HG03457 (cell line): ENCODE results near the gene DDX54.

Experiments
- ATAC-seq: cut with Tn5 transposase; IDR thresholded peaks from one replicate; pipeline ENCODE4 v1.9.1; 2021; ENCODE audit warnings: moderate number of reproducible peaks; ENCODE audit not compliant: unreplicated experiment

DDX54 gene, protein sequence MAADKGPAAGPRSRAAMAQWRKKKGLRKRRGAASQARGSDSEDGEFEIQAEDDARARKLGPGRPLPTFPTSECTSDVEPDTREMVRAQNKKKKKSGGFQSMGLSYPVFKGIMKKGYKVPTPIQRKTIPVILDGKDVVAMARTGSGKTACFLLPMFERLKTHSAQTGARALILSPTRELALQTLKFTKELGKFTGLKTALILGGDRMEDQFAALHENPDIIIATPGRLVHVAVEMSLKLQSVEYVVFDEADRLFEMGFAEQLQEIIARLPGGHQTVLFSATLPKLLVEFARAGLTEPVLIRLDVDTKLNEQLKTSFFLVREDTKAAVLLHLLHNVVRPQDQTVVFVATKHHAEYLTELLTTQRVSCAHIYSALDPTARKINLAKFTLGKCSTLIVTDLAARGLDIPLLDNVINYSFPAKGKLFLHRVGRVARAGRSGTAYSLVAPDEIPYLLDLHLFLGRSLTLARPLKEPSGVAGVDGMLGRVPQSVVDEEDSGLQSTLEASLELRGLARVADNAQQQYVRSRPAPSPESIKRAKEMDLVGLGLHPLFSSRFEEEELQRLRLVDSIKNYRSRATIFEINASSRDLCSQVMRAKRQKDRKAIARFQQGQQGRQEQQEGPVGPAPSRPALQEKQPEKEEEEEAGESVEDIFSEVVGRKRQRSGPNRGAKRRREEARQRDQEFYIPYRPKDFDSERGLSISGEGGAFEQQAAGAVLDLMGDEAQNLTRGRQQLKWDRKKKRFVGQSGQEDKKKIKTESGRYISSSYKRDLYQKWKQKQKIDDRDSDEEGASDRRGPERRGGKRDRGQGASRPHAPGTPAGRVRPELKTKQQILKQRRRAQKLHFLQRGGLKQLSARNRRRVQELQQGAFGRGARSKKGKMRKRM

DNA sequence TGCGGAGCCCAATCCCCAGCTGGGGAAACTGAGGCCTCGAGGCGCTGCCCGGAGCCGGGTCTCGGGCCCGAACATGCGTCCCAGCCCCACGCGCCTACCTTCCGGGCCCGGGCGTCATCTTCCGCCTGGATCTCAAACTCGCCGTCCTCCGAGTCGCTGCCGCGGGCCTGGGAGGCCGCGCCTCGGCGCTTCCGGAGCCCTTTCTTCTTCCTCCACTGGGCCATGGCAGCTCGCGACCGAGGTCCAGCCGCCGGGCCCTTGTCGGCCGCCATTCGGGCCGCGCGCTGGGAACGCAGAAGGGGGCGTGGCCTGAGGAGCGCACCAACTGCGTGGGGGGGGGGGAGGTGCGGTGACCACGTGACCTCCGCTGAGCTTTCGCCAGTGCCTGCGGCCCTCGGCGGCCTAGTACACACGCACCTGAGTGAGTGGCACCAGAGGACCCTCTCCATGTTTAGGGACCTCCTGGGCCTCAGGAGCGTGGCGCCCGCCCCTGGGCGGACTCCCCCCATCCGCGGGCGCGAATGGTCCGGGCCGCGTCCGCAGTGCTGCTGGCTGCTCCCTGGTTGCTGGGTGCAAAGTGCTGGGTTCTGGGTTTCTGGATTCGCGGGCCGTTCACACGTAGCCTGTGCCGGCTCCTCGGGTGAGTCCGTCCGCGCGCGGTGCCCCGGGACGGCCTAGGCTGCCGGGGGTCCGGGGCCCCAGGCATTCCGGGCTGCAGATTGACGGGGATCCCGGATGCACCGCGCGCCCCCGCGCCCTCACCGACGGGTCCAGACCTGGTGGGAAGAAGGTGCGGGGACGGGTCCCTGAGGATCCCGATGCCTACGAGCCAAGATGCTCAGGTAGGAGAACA lies at the start of gene DDX54, which contains the start of gene RITA1:
Gene DDX54, minus strand, starts transcription at position 299 of the 853 bp plus-strand sequence. Its CDS starts 27 bp downstream, at position 272.
Gene RITA1, plus strand, starts transcription at position 542 of the 853 bp plus-strand sequence. CDS start 1,026 bp downstream, outside the sequence.
- ATAC-seq = peak; percentile 42

DNA sequence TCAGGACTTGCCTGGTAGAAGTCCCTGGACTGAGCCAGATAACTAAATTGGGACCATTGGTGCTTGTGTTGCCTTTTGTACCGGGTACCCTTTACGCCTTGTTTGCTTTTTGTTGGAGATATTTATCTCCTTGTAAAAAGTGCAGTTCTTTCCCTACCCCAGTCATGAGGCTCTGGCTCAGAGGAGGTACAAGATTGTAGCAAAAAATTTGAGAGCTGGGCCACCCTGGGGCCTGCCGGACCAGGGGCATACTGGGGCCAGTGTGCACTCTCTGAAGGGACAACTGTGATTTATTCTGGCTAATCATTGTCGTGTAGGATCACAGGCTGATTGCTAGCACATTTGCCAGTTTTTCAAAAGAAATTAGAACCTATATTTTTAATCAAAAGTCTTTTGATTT lies 49.2 kb upstream of the DDX54 start:
- ATAC-seq = no peak

DNA sequence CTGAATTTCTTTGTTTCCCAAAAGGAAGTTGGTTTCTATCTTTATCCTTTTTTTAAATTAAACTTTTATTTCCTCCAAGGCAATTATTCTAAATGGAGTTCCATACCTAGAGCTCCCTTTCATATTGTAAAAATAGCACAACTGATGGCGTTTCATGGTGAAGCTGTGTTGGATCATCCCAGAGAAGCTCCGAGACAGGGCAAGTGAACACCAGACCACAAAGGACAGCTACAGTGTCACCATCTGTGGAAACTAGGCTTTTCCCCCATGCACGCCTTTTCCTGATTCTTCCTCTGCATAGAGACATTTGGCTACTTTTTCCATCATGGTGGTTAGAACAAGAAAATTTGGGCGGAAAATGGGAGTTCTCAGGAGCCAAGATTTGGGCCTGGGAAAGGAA lies 48.7 kb upstream of the DDX54 start:
- ATAC-seq = no peak

DNA sequence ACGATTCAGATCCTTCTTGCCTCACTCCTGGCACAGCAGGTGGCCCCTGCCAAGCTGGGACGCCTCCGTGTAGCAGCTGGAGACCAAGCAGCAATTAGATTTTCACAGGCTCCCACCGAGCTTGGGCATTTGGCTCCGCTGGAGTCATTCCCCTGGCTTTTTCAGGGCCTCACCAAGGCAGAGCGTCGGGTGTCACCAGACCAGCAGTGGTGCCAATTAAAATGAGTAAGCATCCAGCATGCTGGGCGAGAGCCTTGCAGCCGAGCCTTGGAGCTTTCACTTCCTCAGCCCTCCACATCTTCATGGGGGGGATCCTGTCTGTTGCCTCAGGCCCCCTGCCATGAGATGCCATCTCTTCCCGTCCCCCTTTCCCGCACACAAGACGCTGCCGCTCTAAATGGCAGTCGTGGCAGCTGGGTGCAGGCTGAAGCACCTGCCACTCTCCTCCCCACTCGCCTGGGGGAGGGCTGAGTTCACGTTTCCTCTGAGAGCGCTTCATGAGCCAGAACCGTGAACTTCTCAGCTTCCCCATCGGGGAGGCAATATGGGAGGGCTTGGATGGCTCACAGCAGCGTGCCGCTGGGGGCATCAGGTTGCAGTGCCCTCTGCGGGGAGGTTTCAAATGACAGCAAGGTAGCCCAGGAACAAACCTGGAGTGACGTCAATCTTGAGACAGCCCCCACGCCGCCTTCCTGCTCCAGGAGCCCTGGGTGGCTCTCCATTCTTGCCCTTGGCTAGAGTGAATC lies 47.7 kb upstream of the DDX54 start:
- peak; percentile 47 for ATAC-seq

DNA sequence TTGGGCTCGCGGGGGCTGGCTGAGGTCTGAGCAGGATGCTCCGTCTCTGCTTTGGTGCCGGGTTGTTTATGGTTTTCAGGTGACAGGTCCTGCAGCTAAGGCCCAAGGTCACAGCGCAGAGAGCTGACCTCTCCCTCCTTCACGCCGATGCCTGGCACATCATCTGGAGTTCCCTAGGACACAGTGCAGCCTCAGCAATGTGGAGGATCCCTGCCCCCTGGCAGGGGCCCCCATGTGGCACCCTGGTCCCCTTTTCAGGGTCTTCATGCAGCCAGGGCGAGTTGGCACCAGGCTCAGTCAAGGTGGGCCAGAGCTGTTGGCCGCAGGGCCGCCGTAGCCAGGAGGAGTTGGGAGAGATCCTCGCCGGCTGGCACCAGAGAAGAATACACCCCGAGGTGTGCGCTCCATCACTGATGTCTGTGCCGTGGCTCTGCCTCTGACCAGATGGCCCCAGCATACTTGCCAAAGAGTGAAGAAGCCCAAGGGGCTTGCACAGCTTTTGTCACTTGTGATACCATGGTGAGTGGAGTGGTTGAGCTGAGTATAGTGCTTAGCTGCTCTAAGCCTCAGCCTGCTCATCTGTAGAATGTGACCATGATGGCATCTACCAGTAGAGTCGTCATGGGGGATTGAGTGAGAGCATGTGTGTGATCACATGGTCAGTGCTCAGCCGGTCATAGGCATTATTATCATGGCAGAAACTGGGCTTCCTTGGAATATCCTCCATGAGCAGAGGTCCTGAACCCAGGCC lies 47.0 kb upstream of the DDX54 start:
- no peak for ATAC-seq

DNA sequence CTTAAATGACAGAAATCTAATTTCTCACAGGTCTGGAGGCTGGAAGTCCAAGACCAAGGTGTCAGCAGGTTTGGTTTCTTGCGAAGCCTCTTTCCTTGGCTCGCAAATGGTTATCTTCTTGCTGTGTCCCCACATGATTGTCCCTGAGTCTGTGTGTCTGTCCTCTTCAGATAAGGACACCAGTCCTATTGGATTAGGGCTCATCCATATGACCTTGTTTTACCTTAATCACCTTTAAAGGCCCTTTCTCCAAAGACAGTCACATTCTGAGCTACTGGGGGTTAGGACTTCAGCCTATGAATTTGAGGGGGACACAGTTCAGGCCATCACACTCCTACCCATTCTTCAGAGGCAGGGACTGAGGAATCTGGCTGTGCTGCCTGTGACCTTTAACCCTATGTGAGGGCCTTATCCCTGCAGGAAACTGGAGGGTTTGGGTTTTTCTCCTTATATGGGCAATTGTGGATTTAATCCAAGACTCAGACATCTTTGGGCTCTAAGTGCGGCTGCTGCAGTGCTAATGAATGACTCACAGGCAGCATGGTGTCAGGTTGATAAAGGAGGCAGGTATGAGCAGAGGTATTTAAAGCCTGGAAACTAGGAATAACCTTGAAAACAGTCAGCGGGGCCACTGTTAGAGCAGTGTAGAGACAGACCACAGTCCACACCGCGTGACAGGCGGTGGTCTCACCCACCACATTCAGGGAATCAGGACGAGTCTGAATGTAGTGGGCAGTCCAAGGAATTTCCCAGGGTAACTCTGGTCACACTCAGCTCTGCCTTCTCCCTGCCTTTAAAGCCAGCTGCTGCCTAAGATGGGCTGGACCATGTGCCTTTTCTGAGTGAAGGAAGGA lies 46.2 kb upstream of the DDX54 start:
- ATAC-seq = no peak

DNA sequence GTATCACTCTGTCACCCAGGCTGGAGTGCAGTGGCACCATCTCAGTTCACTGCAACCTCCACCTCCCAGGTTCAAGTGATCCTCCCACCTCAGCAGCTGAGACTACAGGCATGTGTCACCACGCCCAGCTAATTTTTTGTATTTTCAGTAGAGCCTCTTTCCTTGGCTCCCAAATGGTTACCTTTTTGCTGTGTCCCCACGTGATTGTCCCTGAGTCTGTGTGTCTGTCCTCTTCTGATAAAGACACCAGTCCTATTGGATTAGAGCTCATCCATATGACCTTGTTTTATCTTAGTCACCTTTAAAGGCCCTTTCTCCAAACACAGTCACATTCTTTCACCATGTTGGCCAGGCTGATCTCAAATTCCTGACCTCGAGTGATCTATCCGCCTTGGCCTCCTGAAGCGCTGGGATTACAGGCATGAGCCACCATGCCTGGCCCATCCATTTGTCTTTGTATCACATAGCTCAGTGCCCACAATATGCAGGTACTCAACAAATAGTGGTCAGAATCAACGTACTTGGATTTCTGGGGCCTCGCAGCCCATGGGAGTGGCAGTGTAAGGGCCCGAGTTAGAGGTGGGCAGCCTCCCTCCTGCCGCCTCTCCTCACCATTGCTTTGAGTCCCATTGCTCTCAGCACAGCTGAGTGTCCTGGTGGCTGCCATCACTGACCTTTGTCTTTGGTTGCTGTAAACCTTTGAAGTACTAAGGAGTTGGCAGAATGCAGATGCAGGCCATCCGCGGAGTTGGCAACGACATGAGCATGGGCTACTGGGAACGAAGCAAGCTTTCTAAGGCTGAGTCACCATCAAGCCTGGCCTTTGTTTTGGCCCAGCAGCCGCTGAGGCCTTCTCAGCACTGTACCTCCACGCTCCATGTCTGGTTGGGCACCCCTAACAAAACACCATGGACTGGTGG lies 45.3 kb upstream of the DDX54 start:
- peak; percentile 5 for ATAC-seq

DNA sequence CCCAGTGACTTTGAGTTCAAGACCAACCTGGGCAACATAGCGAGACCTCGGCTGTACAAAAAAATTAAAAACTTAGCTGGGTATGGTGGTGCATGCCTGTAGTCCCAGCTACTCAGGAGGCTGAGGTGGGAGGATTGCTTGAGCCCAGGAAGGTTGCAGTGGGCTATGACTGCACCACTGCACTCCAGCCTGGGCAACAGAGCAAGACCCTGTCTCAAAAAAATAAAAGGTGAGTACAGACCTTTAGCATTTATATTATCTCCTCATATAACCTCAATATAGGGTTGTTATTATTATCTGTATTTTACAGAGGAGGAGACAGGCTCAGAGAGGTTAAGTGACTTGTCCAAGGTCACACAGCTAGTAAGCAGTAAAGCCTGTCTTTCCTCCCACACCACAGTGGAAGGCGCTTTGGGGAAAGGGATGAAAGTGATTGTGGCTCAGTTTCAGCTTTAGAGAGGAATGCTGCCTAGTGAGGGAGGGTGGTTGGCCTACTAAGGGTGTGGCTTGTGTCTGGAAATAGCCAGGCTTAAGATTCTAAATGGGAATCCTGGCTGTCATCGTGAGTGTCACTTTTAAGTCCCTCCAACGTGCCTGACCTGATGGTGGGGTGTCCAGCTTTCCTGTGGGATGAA lies 43.2 kb upstream of the DDX54 start:
- no peak for ATAC-seq

DNA sequence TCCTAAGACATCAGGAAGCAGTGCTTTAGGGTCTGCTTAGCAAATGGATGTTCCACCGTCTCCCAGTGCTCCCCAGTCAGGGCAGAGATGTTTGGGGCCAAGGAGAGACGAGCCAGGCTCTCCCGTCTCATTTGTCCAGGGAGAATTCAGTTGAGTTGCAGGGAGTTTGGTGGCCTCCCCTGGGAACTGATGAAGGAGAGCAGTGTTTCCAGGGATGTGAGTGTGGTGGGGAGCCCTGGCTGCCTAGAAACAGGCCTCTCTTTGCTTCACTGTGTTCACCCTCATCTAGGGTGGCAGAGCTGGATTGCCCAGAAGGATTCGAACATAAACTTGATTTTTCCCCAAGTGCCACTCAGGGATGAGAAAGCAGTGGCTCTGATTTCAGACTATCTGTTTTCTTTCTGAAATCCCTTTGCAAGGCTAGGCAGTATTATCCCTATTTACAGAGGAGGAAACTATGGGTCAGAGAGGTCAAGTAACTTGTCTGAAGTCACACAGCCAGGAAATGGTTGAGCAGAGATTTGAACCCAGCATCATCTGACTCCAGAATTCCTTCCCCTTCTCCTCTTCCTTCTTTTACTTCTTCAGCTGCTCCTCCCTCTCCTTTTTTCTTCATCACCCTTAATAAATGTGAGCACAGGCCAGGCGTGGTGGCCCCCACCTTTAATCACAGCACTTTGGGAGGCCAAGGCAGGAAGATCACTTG lies 42.6 kb upstream of the DDX54 start:
- no peak for ATAC-seq

DNA sequence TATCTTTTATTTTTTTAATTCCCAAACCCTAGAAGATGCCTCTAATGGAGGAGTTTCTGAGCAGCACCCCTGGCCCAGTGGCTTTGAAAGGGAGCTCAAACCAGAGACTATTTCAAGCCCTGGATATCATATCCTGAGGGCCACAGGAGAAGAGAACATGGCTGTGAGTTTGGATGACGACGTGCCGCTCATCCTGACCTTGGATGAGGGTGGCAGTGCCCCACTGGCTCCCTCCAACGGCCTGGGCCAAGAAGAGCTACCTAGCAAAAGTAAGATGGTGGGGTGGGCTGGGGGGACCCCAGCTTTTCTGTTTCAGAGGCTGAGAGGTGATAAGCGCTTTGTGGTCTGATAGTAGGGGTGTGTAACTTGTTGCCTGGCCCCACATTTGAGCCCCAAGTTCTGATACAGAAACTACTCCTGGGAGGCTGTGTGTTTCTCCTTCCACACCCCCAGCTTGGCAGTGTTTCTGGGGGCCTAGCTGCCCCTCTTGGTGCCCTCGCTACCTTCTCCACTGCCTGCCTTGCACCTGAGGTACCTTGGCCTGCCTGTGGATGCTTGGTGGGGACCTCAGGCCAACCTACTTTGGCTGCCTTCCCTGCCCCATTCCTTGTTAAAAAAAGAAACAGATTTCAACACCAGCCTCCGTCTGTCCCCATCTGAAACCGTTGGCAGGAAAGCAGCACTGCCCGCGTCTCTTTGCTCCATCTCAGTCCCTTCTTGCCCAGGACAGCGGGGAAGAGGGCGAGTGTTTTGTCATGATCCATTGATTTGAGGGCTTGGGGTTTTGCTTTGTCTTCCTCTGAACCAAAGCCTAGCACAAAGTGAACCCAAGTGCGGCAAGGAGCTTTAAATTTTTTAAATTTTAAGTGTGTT lies 41.7 kb upstream of the DDX54 start:
- no peak for ATAC-seq

DNA sequence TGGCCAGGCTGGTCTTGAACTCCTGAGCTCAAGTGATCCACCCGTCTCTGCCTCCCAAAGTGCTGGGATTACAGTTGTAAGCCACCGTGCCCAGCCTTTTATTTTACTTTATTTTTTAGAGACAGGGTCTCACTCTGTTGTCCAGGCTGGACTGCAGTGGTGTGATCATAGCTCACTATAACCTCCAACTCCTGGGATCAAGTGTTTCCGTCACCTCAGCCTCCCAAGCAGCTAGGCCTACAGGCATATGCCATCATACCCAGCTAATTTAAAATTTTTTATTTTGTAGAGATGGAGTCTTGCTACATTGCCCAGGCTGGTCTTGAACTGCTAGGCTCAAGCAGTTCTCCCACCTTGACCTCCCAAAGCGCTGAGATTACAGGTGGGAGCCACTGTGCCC lies 39.7 kb upstream of the DDX54 start:
- no peak for ATAC-seq

DNA sequence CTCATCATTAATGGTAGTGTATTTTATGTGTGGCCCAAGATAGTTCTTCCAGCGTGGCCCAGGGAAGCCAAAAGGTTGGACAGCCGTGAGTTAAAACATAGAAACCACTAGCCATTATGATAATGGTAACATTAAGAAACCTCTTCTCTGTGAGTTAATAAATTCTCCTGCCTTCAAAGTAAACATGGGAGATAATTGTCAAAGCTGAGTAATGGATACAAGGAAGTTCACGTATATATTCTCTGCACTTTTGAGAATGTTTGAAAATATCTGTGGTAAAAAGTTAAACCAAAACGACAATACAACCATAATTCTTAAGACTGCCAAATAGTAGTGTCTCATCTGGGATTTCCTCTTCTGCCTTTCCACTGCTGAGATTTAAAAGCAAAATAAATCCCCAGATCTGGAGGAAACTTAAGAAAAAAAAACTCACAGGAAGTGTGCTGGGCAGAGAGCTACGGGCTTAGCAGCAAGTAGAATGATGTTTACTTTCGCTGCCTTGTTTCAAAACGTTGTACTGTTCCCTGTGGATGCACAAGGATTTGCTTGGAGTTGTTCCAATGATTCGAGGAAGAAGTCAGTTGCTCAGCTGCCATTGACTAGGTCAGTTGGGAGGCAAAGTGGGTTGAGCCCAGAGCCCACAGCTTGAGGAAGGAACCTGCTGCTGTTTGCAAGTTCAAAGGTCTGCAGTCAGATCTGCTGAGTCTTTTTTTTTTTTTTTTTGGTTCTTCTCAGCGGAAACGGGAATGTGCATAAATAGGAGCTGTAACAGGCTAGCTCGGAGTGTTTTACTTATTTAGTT lies 37.7 kb upstream of the DDX54 start:
- no peak for ATAC-seq

DNA sequence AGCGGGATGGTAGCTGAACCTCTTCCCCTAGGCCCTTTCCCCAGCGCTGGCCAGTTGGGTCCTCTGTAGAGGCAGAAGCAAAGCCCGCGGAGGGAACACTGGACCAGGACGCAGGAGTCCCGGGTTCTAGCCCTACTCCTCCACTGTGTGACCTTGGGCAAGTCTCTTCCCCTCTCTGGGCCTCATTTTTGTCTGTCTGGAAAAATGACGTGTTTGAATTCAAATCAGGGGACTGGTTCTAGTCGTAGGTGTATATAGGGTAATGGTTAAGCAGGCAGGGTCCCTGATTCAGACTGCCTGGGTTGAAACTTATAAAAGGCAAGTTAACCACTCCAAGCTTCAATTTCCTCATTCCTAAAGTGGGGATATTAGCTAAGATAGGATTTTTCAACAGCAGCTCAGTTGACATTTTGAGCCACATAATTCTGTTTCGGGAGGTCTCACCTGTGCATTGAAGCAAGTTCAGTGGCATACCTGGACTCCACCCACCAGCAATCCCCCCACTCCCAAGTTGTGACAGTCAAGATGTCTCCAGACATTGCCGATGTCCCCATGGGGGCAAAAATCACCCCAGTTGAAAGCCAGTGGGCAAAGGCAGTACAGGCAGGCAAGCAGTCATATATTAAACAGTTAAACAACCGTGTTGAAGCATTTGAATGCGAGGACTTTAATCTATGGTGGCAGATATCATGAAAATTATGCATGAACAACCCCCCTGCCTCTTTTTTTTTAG lies 36.9 kb upstream of the DDX54 start:
- no peak for ATAC-seq
